ENCODE measurements around the gene SCCPDH. TPM values are rescaled to one million over a fixed set of nuclear protein-coding genes. Genes with fewer than 3 reads are reported as not detected.
A peak's percentile ranks its signal among the peaks of the same experiment; 100 is the strongest.

Gene SCCPDH
- total RNA-seq, 1 experiment from 2014 or later = 10.9 TPM

GRCh38 chr1:246786606-246787238 is 62.5 kb downstream of the SCCPDH start (continued):
- TF ChIP-seq CTCF (IDR thresholded peaks at IDR 0.05) = no peak
- no peak for TF ChIP-seq CREB1 (CRISPR knock-in tag; IDR thresholded peaks at IDR 0.05)
- TF ChIP-seq ZBTB21 (CRISPR knock-in tag; IDR thresholded peaks at IDR 0.05; ENCODE audit: borderline replicate concordance) = no peak

- TF ChIP-seq, protein P1, sequence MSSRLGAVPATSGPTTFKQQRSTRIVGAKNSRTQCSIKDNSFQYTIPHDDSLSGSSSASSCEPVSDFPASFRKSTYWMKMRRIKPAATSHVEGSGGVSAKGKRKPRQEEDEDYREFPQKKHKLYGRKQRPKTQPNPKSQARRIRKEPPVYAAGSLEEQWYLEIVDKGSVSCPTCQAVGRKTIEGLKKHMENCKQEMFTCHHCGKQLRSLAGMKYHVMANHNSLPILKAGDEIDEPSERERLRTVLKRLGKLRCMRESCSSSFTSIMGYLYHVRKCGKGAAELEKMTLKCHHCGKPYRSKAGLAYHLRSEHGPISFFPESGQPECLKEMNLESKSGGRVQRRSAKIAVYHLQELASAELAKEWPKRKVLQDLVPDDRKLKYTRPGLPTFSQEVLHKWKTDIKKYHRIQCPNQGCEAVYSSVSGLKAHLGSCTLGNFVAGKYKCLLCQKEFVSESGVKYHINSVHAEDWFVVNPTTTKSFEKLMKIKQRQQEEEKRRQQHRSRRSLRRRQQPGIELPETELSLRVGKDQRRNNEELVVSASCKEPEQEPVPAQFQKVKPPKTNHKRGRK (CRISPR knock-in tag; IDR thresholded peaks at IDR 0.05; ENCODE audit: borderline replicate concordance) = no peak
- TF ChIP-seq JUN (CRISPR knock-in tag; IDR thresholded peaks at IDR 0.05) = no peak
- no peak for TF ChIP-seq CREM (CRISPR knock-in tag; IDR thresholded peaks at IDR 0.05)
- TF ChIP-seq, protein P2, sequence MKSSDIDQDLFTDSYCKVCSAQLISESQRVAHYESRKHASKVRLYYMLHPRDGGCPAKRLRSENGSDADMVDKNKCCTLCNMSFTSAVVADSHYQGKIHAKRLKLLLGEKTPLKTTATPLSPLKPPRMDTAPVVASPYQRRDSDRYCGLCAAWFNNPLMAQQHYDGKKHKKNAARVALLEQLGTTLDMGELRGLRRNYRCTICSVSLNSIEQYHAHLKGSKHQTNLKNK (CRISPR knock-in tag; IDR thresholded peaks at IDR 0.05) = no peak
- Mint-ChIP-seq H3K27ac (no peak overlapping the region), H3K4me1 (peaks cover 27% of the 10 kb centered on the region), H3K4me3 (no peak overlapping the region), H3K9me3 (no peaks in the 10 kb centered on the region), H3K27me3 (ENCODE audit: low read depth) (peaks cover 7% of the 10 kb centered on the region; the same call in 1 of the 2 replicates), H3K36me3 (no peaks in the 10 kb centered on the region)
- CTCF ChIA-PET = no interaction called here
- DNase-seq (ENCODE audit: low spot score) (no peak), ATAC-seq (no peak)
- POLR2A ChIA-PET = no interaction called here
These were observed 63.7 kb downstream of the SCCPDH start for GRCh38 chr1:246787781-246788513.

DNA sequence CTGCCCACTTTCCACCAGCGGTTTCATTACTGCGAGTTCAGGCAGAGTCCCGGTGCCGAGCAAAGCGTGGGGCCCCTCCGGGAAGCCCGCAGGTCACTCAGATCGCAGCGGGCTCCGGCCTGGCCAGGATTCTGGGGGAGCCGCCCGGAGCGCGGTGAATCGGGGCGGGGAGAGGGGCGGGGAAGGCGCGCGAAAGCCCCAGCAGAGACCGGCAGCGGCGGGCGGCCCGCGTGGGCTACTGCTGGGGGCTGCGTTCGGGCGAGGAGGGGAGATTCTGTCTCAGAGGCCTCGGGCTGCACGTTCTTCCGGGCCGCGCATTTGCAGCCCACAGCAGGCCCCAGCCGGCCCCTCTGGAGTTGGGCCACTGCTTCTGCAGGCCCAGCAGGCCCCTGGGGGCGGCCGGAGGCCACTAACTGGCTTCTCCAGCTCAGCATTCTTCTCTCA is 64.7 kb downstream of the SCCPDH start:
- no peaks in the 10 kb centered on the region for H3K36me3 Mint-ChIP-seq
- H3K4me3 Mint-ChIP-seq = no peak overlapping the region
- ChIA-PET CTCF (no interaction called here), POLR2A (no interaction called here)
- no peak overlapping the region for H3K27ac Mint-ChIP-seq
- peaks cover 7% of the 10 kb centered on the region; the same call in 1 of the 2 replicates for H3K27me3 Mint-ChIP-seq (ENCODE audit: low read depth)
- H3K4me1 Mint-ChIP-seq = peaks cover 35% of the 10 kb centered on the region
- ATAC-seq = peak; percentile 49
- H3K9me3 Mint-ChIP-seq = no peaks in the 10 kb centered on the region
- peak; percentile 44 for DNase-seq (ENCODE audit: low spot score)
- TF ChIP-seq ZNF416 (CRISPR knock-in tag; IDR thresholded peaks at IDR 0.05) (no peak), NFE2L1 (CRISPR knock-in tag; IDR thresholded peaks at IDR 0.05) (no peak), TEAD1 (CRISPR knock-in tag; IDR thresholded peaks at IDR 0.05) (no peak), OVOL2 (CRISPR knock-in tag; IDR thresholded peaks at IDR 0.05; ENCODE audit: borderline replicate concordance) (no peak), CDX4 (CRISPR knock-in tag; IDR thresholded peaks at IDR 0.05; ENCODE audit: borderline replicate concordance) (no peak), SOX15 (CRISPR knock-in tag; IDR thresholded peaks at IDR 0.05) (no peak), ZBTB21 (CRISPR knock-in tag; IDR thresholded peaks at IDR 0.05; ENCODE audit: borderline replicate concordance) (no peak), GABPB1 (CRISPR knock-in tag; IDR thresholded peaks at IDR 0.05) (no peak), PRRX2 (CRISPR knock-in tag; IDR thresholded peaks at IDR 0.05) (no peak), ELF4 (CRISPR knock-in tag; IDR thresholded peaks at IDR 0.05; ENCODE audit: low read depth) (no peak), SMAD3 (CRISPR knock-in tag; IDR thresholded peaks at IDR 0.05; ENCODE audit: borderline replicate concordance) (no peak), ZNF263 (CRISPR knock-in tag; IDR thresholded peaks at IDR 0.05; ENCODE audit: low read depth) (no peak), RORB (CRISPR knock-in tag; IDR thresholded peaks at IDR 0.05) (no peak), GTF2I (CRISPR knock-in tag; conservative IDR thresholded peaks at IDR 0.05) (no peak), ZNF671 (CRISPR knock-in tag; IDR thresholded peaks at IDR 0.05) (no peak)
- TF ChIP-seq, protein P3, sequence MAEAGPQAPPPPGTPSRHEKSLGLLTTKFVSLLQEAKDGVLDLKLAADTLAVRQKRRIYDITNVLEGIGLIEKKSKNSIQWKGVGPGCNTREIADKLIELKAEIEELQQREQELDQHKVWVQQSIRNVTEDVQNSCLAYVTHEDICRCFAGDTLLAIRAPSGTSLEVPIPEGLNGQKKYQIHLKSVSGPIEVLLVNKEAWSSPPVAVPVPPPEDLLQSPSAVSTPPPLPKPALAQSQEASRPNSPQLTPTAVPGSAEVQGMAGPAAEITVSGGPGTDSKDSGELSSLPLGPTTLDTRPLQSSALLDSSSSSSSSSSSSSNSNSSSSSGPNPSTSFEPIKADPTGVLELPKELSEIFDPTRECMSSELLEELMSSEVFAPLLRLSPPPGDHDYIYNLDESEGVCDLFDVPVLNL (CRISPR knock-in tag; IDR thresholded peaks at IDR 0.05; ENCODE audit: borderline replicate concordance, low read depth) = no peak
- TF ChIP-seq, protein P4, sequence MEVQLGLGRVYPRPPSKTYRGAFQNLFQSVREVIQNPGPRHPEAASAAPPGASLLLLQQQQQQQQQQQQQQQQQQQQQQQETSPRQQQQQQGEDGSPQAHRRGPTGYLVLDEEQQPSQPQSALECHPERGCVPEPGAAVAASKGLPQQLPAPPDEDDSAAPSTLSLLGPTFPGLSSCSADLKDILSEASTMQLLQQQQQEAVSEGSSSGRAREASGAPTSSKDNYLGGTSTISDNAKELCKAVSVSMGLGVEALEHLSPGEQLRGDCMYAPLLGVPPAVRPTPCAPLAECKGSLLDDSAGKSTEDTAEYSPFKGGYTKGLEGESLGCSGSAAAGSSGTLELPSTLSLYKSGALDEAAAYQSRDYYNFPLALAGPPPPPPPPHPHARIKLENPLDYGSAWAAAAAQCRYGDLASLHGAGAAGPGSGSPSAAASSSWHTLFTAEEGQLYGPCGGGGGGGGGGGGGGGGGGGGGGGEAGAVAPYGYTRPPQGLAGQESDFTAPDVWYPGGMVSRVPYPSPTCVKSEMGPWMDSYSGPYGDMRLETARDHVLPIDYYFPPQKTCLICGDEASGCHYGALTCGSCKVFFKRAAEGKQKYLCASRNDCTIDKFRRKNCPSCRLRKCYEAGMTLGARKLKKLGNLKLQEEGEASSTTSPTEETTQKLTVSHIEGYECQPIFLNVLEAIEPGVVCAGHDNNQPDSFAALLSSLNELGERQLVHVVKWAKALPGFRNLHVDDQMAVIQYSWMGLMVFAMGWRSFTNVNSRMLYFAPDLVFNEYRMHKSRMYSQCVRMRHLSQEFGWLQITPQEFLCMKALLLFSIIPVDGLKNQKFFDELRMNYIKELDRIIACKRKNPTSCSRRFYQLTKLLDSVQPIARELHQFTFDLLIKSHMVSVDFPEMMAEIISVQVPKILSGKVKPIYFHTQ (CRISPR knock-in tag; IDR thresholded peaks at IDR 0.05) = no peak

All from WTC11 (cell line).